ENCODE results near the gene ADNP. TPM values are rescaled to one million over a fixed set of nuclear protein-coding genes. Genes with fewer than 3 reads are reported as not detected.

The ADNP gene
- total and polyA plus RNA-seq, 2 donors from 2014 or later: 32.0 to 66.7 TPM

- no peaks in the 10 kb centered on the region for H3K27me3 ChIP-seq (ENCODE audit: control insufficient read depth, insufficient read depth, low read length)
- H3K36me3 ChIP-seq (ENCODE audit: control insufficient read depth in 2 of 3, insufficient read depth in 3 of 3, low read length in 3 of 3): no peaks in the 10 kb centered on the region
- TF ChIP-seq CTCF (IDR thresholded peaks at IDR 0.05; ENCODE audit: borderline replicate concordance, extremely low read depth, insufficient read depth): no peak
- DNase-seq (no peak), FAIRE-seq (no peak)
- H3K4me1 ChIP-seq (ENCODE audit: control insufficient read depth in 2 of 3, insufficient read depth in 2 of 3, low read depth in 1 of 3, low read length in 3 of 3): peaks cover 6 to 25% (median 22%) of the 10 kb centered on the region in 3 donors
- no peak overlapping the region for H3K4me3 ChIP-seq (ENCODE audit: low read length in 3 of 3)
- H3K9me3 ChIP-seq (ENCODE audit: control insufficient read depth in 2 of 3, insufficient read depth in 1 of 3, low read length in 3 of 3): no peaks in the 10 kb centered on the region
- intact Hi-C loops (cut with DNase I): no loop called here
- no peak overlapping the region for H3K9ac ChIP-seq (ENCODE audit: low read length in 3 of 3)
- no peak overlapping the region for H3K27ac ChIP-seq (ENCODE audit: low read depth in 2 of 2, low read length in 2 of 2)
Observed at GRCh38 chr20:50915424-50915823, 15.8 kb downstream of the ADNP start.

GRCh38 chr20:50913690-50914375, 17.4 kb downstream of the ADNP start:
- intact Hi-C loops (cut with DNase I): no loop called here
- no peak for FAIRE-seq
- no peak overlapping the region for H3K27ac ChIP-seq (ENCODE audit: low read depth in 2 of 2, low read length in 2 of 2)
- peak in 2 of 5 donors; percentile 24 to 29 for DNase-seq
- no peak overlapping the region for H3K9ac ChIP-seq (ENCODE audit: low read length in 3 of 3)
- H3K9me3 ChIP-seq (ENCODE audit: control insufficient read depth in 2 of 3, insufficient read depth in 1 of 3, low read length in 3 of 3): no peaks in the 10 kb centered on the region
- H3K4me3 ChIP-seq (ENCODE audit: low read length in 3 of 3): no peak overlapping the region
- H3K36me3 ChIP-seq (ENCODE audit: control insufficient read depth in 2 of 3, insufficient read depth in 3 of 3, low read length in 3 of 3): no peaks in the 10 kb centered on the region
- no peak for TF ChIP-seq CTCF (IDR thresholded peaks at IDR 0.05; ENCODE audit: borderline replicate concordance, extremely low read depth, insufficient read depth)
- no peaks in the 10 kb centered on the region for H3K27me3 ChIP-seq (ENCODE audit: control insufficient read depth, insufficient read depth, low read length)
- H3K4me1 ChIP-seq (ENCODE audit: control insufficient read depth in 2 of 3, insufficient read depth in 2 of 3, low read depth in 1 of 3, low read length in 3 of 3): peaks cover 6 to 24% (median 18%) of the 10 kb centered on the region in 3 donors

GRCh38 chr20:50911716-50912115, 19.5 kb downstream of the ADNP start:
- Histone ChIP-seq H3K4me1 (ENCODE audit: control insufficient read depth in 2 of 3, insufficient read depth in 2 of 3, low read depth in 1 of 3, low read length in 3 of 3) (peaks cover 6 to 14% (median 10%) of the 10 kb centered on the region in 3 donors), H3K4me3 (ENCODE audit: low read length in 3 of 3) (no peak overlapping the region), H3K36me3 (ENCODE audit: control insufficient read depth in 2 of 3, insufficient read depth in 3 of 3, low read length in 3 of 3) (no peaks in the 10 kb centered on the region), H3K9ac (ENCODE audit: low read length in 3 of 3) (no peak overlapping the region), H3K27me3 (ENCODE audit: control insufficient read depth, insufficient read depth, low read length) (no peaks in the 10 kb centered on the region), H3K9me3 (ENCODE audit: control insufficient read depth in 2 of 3, insufficient read depth in 1 of 3, low read length in 3 of 3) (no peaks in the 10 kb centered on the region), H3K27ac (ENCODE audit: low read depth in 2 of 2, low read length in 2 of 2) (no peak overlapping the region)
- intact Hi-C loops (cut with DNase I): no loop called here
- no peak for FAIRE-seq
- TF ChIP-seq CTCF (IDR thresholded peaks at IDR 0.05; ENCODE audit: borderline replicate concordance, extremely low read depth, insufficient read depth): no peak
- no peak for DNase-seq
